NCI-H2227 (cell line): ENCODE measurements around the gene CRYZL1.

Experiments used
- DNase-seq: peaks from one replicate; lab custom pipeline; 2025; ENCODE audit not compliant: unreplicated experiment; lab: John Stamatoyannopoulos, UW

The CRYZL1 gene

GRCh38 chr21:33662046-33662445 lies 20.5 kb upstream of the CRYZL1 start:
- DNase-seq, result no peak

- DNase-seq, result no peak
Measured at GRCh38 chr21:33661146-33661545, 19.6 kb upstream of the CRYZL1 start.

GRCh38 chr21:33660406-33660805 lies 18.9 kb upstream of the CRYZL1 start:
- no peak for DNase-seq

GRCh38 chr21:33659568-33659949 lies 18.0 kb upstream of the CRYZL1 start:
- DNase-seq, result no peak

- no peak for DNase-seq
Measured at GRCh38 chr21:33658919-33659567, 17.5 kb upstream of the CRYZL1 start.

DNA sequence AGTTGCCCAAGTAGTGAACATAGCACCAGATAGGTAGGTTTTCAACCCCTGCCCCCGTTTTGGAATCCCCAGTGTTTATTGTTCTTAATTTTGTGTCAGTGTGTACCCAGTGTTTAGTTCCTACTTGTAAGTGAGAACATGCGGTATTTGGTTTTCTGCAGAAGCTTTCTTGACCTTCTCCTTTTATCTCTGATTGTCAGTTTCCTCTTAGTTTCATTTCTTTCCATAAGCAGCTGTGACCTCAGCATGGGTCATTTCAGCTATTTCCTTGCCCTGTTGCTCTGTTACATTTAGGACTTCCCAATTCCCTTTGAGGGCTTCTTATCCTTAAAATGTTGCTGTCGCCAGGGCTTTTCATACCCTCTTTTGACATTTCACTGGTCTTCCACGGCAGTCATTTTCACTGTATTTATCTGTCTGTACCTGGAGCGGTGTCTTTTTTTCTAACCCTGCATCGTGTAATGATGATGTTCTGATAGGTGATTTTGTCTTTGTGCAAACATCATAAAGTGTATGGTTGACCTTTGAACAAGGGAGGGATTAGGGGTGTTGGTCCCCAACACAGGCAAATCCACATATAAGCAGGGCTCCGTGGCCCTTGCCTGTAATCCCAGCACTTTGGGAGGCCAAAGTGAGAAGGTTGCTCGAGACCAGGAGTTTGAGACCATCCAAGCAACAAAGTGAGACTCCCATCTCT lies 15.7 kb upstream of the CRYZL1 start:
- DNase-seq, result no peak

DNA sequence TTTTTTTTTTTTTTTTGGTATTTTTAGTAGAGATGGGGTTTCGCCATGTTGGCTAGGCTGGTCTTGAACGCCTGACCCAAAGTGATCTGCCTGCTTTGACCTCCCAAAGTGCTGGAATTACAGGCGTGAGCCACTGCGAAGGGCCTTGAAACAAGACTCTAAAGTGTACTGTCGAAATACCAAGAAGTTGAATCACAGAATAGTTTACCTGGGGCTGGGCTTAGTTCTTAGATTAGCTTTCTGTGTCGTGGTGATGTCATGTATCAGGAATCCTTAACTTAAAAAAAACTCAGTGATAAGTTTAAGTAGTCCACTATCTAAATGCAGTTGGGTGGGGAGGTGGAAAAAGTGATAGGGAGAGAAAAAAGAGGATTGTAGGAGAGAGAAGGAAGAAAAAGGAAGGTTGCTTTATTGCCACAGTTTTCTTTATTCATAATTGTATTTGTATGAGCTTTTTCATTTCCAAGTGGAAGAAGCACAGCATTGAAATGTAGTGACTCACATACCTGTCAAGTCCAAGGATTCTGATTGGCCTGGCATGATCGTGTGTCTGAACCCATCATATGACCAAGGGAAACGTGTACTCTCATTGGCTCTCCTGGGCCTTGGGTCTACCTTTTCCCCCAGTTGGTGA lies 14.2 kb upstream of the CRYZL1 start:
- DNase-seq, result no peak

- no peak for DNase-seq
Measured at GRCh38 chr21:33654412-33654811, 12.9 kb upstream of the CRYZL1 start.

DNA sequence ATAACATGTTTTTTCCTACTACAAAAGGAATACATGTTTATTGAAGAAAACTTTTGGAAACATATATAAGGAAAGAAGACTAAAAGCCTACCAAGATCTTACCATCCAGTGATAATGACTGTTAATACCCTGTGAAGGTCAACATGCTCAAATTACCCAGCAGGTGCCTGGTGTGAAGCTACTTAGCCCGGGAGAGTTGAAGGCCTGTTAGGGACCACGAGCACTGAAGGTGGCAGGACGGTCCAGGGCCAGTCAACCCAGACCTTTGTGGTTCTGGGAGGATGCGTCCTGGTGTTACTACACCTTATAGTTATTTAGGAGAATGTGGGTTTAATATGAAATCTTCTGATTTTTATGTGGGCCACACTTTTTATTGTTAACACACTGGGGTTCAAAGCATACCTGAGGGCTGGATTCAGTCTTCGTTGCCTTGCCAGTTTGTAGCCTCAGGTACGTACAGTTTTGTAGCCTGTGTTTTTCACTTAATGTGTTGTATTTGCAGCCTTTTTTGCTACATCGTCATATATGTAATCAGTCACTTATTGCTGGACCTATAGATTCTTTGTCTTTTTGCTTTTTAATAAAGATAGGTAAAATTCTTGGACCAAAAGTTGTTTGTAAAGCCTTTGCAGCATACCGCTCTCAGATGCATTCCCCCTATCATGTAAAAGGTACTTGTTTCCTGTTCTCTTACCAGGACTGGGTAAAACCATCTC lies 10.6 kb upstream of the CRYZL1 start:
- DNase-seq, result peak; percentile 17

- DNase-seq, result no peak
Measured at GRCh38 chr21:33650929-33651509, 9.5 kb upstream of the CRYZL1 start.

DNA sequence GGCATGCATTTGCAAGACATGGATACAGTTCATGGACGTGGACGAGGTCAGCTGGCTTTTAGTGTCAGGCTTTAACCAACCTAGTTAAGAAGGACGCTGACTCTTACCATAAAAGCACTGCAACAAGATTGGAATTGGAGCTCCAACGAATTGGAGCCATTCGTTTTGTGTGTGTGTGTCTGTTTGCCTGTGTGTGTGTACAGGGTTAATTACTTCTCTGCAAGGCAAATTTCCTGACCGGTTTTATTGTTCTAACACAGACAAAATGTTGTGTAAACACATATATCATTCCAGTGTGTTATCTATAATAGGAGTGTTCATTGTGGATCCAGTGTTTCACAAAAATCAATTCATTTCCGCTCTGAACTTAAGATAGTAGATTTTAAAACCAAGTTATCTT lies 8.7 kb upstream of the CRYZL1 start:
- no peak for DNase-seq

- DNase-seq, result no peak
Measured at GRCh38 chr21:33648555-33648954, 7.0 kb upstream of the CRYZL1 start.

GRCh38 chr21:33647587-33647986 lies 6.0 kb upstream of the CRYZL1 start:
- no peak for DNase-seq

GRCh38 chr21:33645730-33646129 lies 4.2 kb upstream of the CRYZL1 start:
- no peak for DNase-seq

DNA sequence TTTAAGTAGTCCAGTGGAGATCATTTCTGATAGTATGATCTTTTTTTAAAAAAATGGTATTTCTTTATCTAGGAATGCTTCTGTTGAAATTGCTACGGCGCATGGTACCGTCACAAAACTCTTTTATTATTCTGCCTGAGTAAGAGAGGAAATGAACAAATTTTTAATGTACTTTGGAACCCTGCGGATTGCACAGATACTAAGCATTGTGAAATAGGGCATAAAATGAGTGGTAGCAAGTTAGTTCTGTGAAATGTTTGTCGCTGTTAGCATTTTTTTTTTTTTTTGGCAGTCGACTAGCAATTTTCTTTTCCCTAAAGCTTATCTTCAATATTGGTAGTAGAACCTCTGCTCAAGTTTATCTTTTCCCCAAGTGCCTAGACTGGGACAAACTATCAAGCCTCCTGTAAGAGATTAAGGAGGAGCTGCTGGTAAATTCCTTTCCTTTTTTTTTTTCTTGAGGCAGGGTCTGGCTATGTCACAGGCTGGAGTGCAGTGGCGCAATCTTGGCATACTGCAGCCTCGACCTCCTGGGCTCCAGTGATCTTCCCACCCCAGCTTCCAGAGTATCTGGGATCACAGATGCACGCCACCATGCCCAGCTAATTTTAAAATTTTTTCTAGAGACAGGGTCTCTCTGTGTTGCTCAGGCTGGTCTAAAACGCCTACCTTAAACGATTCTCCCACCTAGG lies 3.0 kb upstream of the CRYZL1 start:
- DNase-seq, result no peak

GRCh38 chr21:33643658-33644311 lies 2.2 kb upstream of the CRYZL1 start:
- DNase-seq, result peak; percentile 42

GRCh38 chr21:33642896-33643657 lies 1.5 kb upstream of the CRYZL1 start:
- peak; percentile 50 for DNase-seq

GRCh38 chr21:33642027-33642895 lies 720 bp upstream of the CRYZL1 start, which contains the start of gene ITSN1:
Gene ITSN1 (plus strand): TSS chr21:33642501. CDS start chr21:33718829, 76,328 bp downstream.
- DNase-seq, result peak; percentile 99
